ENCODE results near the gene EXOC3L2. TPM values are rescaled to one million over a fixed set of nuclear protein-coding genes. Genes with fewer than 3 reads are reported as not detected.

EXOC3L2 gene
- total RNA-seq (2022) (not detected in 2 replicates), Bru-seq, nascent RNA (not detected), BruChase-seq, experiment 1, labeled RNA remaining after a 6-hour chase (percentile 3 among the genes with signal in this experiment), BruChase-seq, experiment 2, labeled RNA remaining after a 2-hour chase (percentile 7 among the genes with signal in this experiment)
- long read RNA-seq, partial matches to known transcripts = 1 of 1 reads
- long read RNA-seq, other reads (novel, unspliced or antisense) = 0 of 1 reads

GRCh38 chr19:45245334-45245787 lies at the start of gene EXOC3L2:
Gene EXOC3L2, minus strand, starts transcription at chr19:45245407. Its CDS starts 6,362 bp downstream, at chr19:45239045.
- peaks cover 57% of the 10 kb centered on the region for H3K27me3 Mint-ChIP-seq (ENCODE audit: unreplicated experiment)

GRCh38 chr19:45294291-45295029 lies 49.3 kb upstream of the EXOC3L2 start:
- H3K27ac Mint-ChIP-seq (ENCODE audit: unreplicated experiment) = no peak overlapping the region
- H3K9me3 Mint-ChIP-seq (ENCODE audit: low read depth, unreplicated experiment) = no peaks in the 10 kb centered on the region
- H3K4me3 Mint-ChIP-seq (ENCODE audit: low read depth, unreplicated experiment) = no peak overlapping the region
- no peak for TF ChIP-seq CTCF (IDR thresholded peaks at IDR 0.05; ENCODE audit: unreplicated experiment)
- no TSS peak for BruUV-seq (replicated peaks)
- H3K4me1 Mint-ChIP-seq (ENCODE audit: low read depth, unreplicated experiment) = no peaks in the 10 kb centered on the region
- intact Hi-C loops (cut with micrococcal nuclease; ENCODE audit: unreplicated experiment) = no loop called here
- no peak for DNase-seq
- CTCF ChIA-PET = no interaction called here
- H3K36me3 Mint-ChIP-seq (ENCODE audit: insufficient read depth, unreplicated experiment) = peaks cover 30% of the 10 kb centered on the region
- H3K27me3 Mint-ChIP-seq (ENCODE audit: unreplicated experiment) = no peaks in the 10 kb centered on the region

More at GRCh38 chr19:45245334-45245787, at the start of gene EXOC3L2:
- intact Hi-C loops (cut with micrococcal nuclease; ENCODE audit: unreplicated experiment) = no loop called here
- no TSS peak for BruUV-seq (replicated peaks)
- H3K36me3 Mint-ChIP-seq (ENCODE audit: insufficient read depth, unreplicated experiment) = peaks cover 4% of the 10 kb centered on the region
- no peak within 1 kb of the TSS for H3K4me3 Mint-ChIP-seq (ENCODE audit: low read depth, unreplicated experiment)
- peaks cover 10% of the 10 kb centered on the region for H3K4me1 Mint-ChIP-seq (ENCODE audit: low read depth, unreplicated experiment)
- CTCF ChIA-PET = interaction anchor here (0.5 to 1.3 kb wide), 2 partner anchors 33 to 71 kb away, joined by 3 to 5 read pairs; no protein-coding TSS in a partner anchor
- no peak for DNase-seq
- no peaks in the 10 kb centered on the region for H3K9me3 Mint-ChIP-seq (ENCODE audit: low read depth, unreplicated experiment)
- no peak for TF ChIP-seq CTCF (IDR thresholded peaks at IDR 0.05; ENCODE audit: unreplicated experiment)
- no peak within 1 kb of the TSS for H3K27ac Mint-ChIP-seq (ENCODE audit: unreplicated experiment)

GRCh38 chr19:45293682-45294081 lies 48.5 kb upstream of the EXOC3L2 start:
- H3K4me3 Mint-ChIP-seq (ENCODE audit: low read depth, unreplicated experiment) = no peak overlapping the region
- CTCF ChIA-PET = no interaction called here

GRCh38 chr19:45291834-45292233 lies 46.6 kb upstream of the EXOC3L2 start:
- no peak for DNase-seq
- CTCF ChIA-PET = no interaction called here
- TF ChIP-seq CTCF (IDR thresholded peaks at IDR 0.05; ENCODE audit: unreplicated experiment) = no peak
- Mint-ChIP-seq H3K27ac (ENCODE audit: unreplicated experiment) (no peak overlapping the region), H3K36me3 (ENCODE audit: insufficient read depth, unreplicated experiment) (peaks cover 30% of the 10 kb centered on the region), H3K4me1 (ENCODE audit: low read depth, unreplicated experiment) (no peaks in the 10 kb centered on the region), H3K9me3 (ENCODE audit: low read depth, unreplicated experiment) (no peaks in the 10 kb centered on the region), H3K27me3 (ENCODE audit: unreplicated experiment) (no peaks in the 10 kb centered on the region), H3K4me3 (ENCODE audit: low read depth, unreplicated experiment) (no peak overlapping the region)
- BruUV-seq (replicated peaks) = no TSS peak
- intact Hi-C loops (cut with micrococcal nuclease; ENCODE audit: unreplicated experiment) = no loop called here

More at GRCh38 chr19:45293682-45294081, 48.5 kb upstream of the EXOC3L2 start:
- Mint-ChIP-seq H3K27ac (ENCODE audit: unreplicated experiment) (no peak overlapping the region), H3K4me1 (ENCODE audit: low read depth, unreplicated experiment) (no peaks in the 10 kb centered on the region), H3K36me3 (ENCODE audit: insufficient read depth, unreplicated experiment) (peaks cover 33% of the 10 kb centered on the region), H3K27me3 (ENCODE audit: unreplicated experiment) (no peaks in the 10 kb centered on the region), H3K9me3 (ENCODE audit: low read depth, unreplicated experiment) (no peaks in the 10 kb centered on the region)
- DNase-seq = no peak
- no TSS peak for BruUV-seq (replicated peaks)
- intact Hi-C loops (cut with micrococcal nuclease; ENCODE audit: unreplicated experiment) = no loop called here
- TF ChIP-seq CTCF (IDR thresholded peaks at IDR 0.05; ENCODE audit: unreplicated experiment) = no peak

All from Calu3 (cell line).